Astrocyte (in vitro differentiated cells and primary cell): ENCODE measurements around the gene PHF12. TPM values are rescaled to one million over a fixed set of nuclear protein-coding genes. Genes with fewer than 3 reads are reported as not detected.

Source experiments
- DNase-seq: peaks from one replicate; pipeline ENCODE4 v3.0.0-alpha.2; 2010; ENCODE audit warnings: low read depth
- FAIRE-seq: peaks from 2 replicates; lab custom pipeline; 2011; peaks lifted over from hg19 to GRCh38; lab: Jason Lieb, UNC
- H2AFZ ChIP-seq: 2 replicates; pipeline ENCODE4 v1.6.0; 2012; ENCODE audit warnings: low read depth, low read length, inconsistent platforms
- H3K27ac ChIP-seq: 2 replicates; pipeline ENCODE4 v1.5.1; 2011; ENCODE audit warnings: low read depth, low read length, inconsistent platforms
- H3K27me3 ChIP-seq: 2 replicates; pipeline ENCODE4 v1.6.0; 2011; ENCODE audit warnings: low read length, inconsistent platforms; ENCODE audit not compliant: insufficient read depth
- H3K36me3 ChIP-seq: 2 replicates; pipeline ENCODE4 v1.5.1; 2011; ENCODE audit warnings: low read length, inconsistent platforms; ENCODE audit not compliant: insufficient read depth
- H3K4me1 ChIP-seq: 2 replicates; pipeline ENCODE4 v1.5.1; 2011; ENCODE audit warnings: low read length, inconsistent platforms; ENCODE audit not compliant: insufficient read depth
- H3K4me2 ChIP-seq: 2 replicates; pipeline ENCODE4 v1.6.0; 2012; ENCODE audit warnings: low read length, inconsistent platforms
- H3K4me3 ChIP-seq: 2 replicates; pipeline ENCODE4 v1.5.1; 2011; ENCODE audit warnings: low read depth, mild to moderate bottlenecking, low read length, inconsistent platforms; ENCODE audit not compliant: insufficient read depth
- H3K79me2 ChIP-seq: 2 replicates; pipeline ENCODE4 v1.6.0; 2012; ENCODE audit warnings: mild to moderate bottlenecking, low read length, inconsistent platforms; ENCODE audit not compliant: insufficient read depth
- H3K9ac ChIP-seq: 2 replicates; pipeline ENCODE4 v1.6.0; 2012; ENCODE audit warnings: mild to moderate bottlenecking, low read length, inconsistent platforms
- H3K9me3 ChIP-seq: 2 replicates; pipeline ENCODE4 v1.5.1; 2012; ENCODE audit warnings: low read depth, mild to moderate bottlenecking, low read length, inconsistent platforms; ENCODE audit not compliant: insufficient read depth
- H4K20me1 ChIP-seq: 2 replicates; pipeline ENCODE4 v1.6.0; 2012; ENCODE audit warnings: low read length, inconsistent platforms; ENCODE audit not compliant: insufficient read depth
- H3K27ac Mint-ChIP-seq: one replicate; pipeline ENCODE4 v1.8.0; 2021; ENCODE audit warnings: mild to moderate bottlenecking, mixed read lengths; ENCODE audit not compliant: unreplicated experiment
- H3K27me3 Mint-ChIP-seq: one replicate; pipeline ENCODE4 v1.8.0; 2021; ENCODE audit warnings: low read depth, mixed read lengths; ENCODE audit not compliant: unreplicated experiment
- H3K36me3 Mint-ChIP-seq: one replicate; pipeline ENCODE4 v1.8.0; 2021; ENCODE audit warnings: low read depth, mixed read lengths; ENCODE audit not compliant: unreplicated experiment
- H3K4me1 Mint-ChIP-seq: one replicate; pipeline ENCODE4 v1.8.0; 2021; ENCODE audit warnings: low read depth, mixed read lengths; ENCODE audit not compliant: unreplicated experiment
- H3K4me3 Mint-ChIP-seq: one replicate; pipeline ENCODE4 v1.8.0; 2021; ENCODE audit warnings: mild to moderate bottlenecking, moderate library complexity, mixed read lengths; ENCODE audit not compliant: unreplicated experiment
- H3K9me3 Mint-ChIP-seq: one replicate; pipeline ENCODE4 v1.8.0; 2021; ENCODE audit warnings: mild to moderate bottlenecking, mixed read lengths; ENCODE audit not compliant: unreplicated experiment
- EZH2 ChIP-seq: IDR thresholded peaks from 2 replicates; pipeline ENCODE4 v1.6.1; 2012; ENCODE audit warnings: mild to moderate bottlenecking, low read length, inconsistent platforms; ENCODE audit not compliant: insufficient read depth
- total RNA-seq: library from RNA; stranded (reverse); gene quantifications from 2 replicates; pipeline ENCODE4 v1.2.1, GENCODE V29; 2021
- TF ChIP-seq, protein P1 (sequence below): IDR thresholded peaks from 2 replicates; pipeline ENCODE4 v1.5.1; 2011; ENCODE audit warnings: low read depth, mild to moderate bottlenecking, inconsistent platforms, low read length, moderate library complexity; ENCODE audit not compliant: insufficient read depth

The PHF12 gene
- total RNA-seq, 1 donor from 2014 or later = 41.6 TPM

GRCh38 chr17:28902819-28903545, 48.3 kb downstream of the PHF12 start, which contains the start of gene DHRS13:
Gene DHRS13, minus strand, starts transcription at chr17:28903079. Its CDS starts 135 bp downstream, at chr17:28902944.
- FAIRE-seq = no peak
- Histone ChIP-seq H3K4me1 (peaks cover 13% of the 10 kb centered on the region), H4K20me1 (peaks cover 41% of the 10 kb centered on the region), H2AFZ (peak within 1 kb of the TSS; percentile 71), H3K27ac (no peak within 1 kb of the TSS), H3K9ac (peak within 1 kb of the TSS; percentile 70), H3K4me3 (peak within 1 kb of the TSS; percentile 64), H3K9me3 (no peaks in the 10 kb centered on the region), H3K79me2 (no peaks in the 10 kb centered on the region), H3K4me2 (peak within 1 kb of the TSS; percentile 93), H3K36me3 (peaks cover 27% of the 10 kb centered on the region), H3K27me3 (no peaks in the 10 kb centered on the region)
- Mint-ChIP-seq H3K9me3 (no peaks in the 10 kb centered on the region), H3K4me3 (peak within 1 kb of the TSS; percentile 89), H3K27me3 (peaks cover 1% of the 10 kb centered on the region), H3K36me3 (peaks cover 19% of the 10 kb centered on the region), H3K27ac (peak within 1 kb of the TSS; percentile 30), H3K4me1 (peaks cover 13% of the 10 kb centered on the region)
- DNase-seq = peak; percentile 66
- TF ChIP-seq, protein P1, sequence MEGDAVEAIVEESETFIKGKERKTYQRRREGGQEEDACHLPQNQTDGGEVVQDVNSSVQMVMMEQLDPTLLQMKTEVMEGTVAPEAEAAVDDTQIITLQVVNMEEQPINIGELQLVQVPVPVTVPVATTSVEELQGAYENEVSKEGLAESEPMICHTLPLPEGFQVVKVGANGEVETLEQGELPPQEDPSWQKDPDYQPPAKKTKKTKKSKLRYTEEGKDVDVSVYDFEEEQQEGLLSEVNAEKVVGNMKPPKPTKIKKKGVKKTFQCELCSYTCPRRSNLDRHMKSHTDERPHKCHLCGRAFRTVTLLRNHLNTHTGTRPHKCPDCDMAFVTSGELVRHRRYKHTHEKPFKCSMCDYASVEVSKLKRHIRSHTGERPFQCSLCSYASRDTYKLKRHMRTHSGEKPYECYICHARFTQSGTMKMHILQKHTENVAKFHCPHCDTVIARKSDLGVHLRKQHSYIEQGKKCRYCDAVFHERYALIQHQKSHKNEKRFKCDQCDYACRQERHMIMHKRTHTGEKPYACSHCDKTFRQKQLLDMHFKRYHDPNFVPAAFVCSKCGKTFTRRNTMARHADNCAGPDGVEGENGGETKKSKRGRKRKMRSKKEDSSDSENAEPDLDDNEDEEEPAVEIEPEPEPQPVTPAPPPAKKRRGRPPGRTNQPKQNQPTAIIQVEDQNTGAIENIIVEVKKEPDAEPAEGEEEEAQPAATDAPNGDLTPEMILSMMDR = peak; percentile 58
- no peak for TF ChIP-seq EZH2

DNA sequence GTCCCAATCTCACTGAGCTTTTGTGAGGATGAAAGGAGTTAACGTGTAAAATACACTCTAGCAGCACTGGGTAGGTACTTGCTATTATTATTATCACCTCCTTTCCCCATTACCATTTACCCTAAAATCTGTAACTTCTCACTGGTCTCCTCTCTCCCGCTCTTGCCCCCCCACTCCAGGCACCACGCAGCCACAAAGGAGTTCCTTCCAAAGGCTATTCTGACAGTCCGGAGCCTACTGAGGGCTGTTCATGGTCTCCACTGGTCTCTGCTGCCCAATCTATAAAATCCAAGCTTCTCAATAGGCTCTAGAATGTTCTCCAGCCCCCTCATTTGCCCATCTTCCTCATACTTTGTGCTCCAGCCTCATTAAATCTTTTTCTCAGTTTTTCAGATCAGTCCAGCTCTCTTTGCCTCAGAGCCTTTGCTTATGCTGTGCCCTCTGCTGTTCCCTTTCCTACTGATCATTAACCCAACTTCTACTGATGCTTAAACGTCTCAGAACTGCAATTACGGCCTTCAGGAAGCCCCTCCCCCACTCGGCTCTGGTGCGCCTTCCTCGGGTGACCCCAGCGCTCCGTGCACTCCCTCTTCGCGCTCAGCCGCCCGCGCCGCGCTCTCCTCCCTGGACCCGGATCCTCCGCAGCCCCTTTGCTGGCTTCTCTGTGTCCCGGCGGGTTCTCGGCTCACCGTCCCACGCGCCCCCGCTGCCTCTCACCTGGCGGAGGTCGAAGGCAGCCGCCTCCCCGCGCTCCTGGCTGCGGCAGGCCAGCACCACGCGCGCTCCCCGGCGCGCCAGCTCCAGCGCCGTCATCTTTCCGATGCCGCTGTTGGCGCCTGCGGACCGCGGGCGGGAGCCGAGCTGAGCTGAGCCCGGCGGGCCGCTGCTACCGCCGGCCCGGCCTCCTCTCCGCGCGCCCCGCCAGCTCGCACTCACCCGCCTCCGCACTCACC, 49.2 kb downstream of the PHF12 start:
- TF ChIP-seq, protein P1 = no peak
- TF ChIP-seq EZH2 = no peak
- peak overlapping the region; percentile 64 for H3K4me3 ChIP-seq
- Mint-ChIP-seq H3K9me3 (no peaks in the 10 kb centered on the region), H3K27ac (peak overlapping the region; percentile 13), H3K4me3 (peak overlapping the region; percentile 89), H3K4me1 (peaks cover 13% of the 10 kb centered on the region), H3K36me3 (peaks cover 13% of the 10 kb centered on the region), H3K27me3 (peaks cover 1% of the 10 kb centered on the region)
- DNase-seq (no peak), FAIRE-seq (no peak)
- H3K27me3 ChIP-seq = no peaks in the 10 kb centered on the region
- H3K4me1 ChIP-seq = peaks cover 17% of the 10 kb centered on the region
- H3K27ac ChIP-seq = no peak overlapping the region
- H2AFZ ChIP-seq = peak overlapping the region; percentile 71
- peaks cover 32% of the 10 kb centered on the region for H4K20me1 ChIP-seq
- peak overlapping the region; percentile 70 for H3K9ac ChIP-seq
- peaks cover 19% of the 10 kb centered on the region for H3K36me3 ChIP-seq
- no peaks in the 10 kb centered on the region for H3K9me3 ChIP-seq
- H3K4me2 ChIP-seq = peak overlapping the region; percentile 93
- H3K79me2 ChIP-seq = no peaks in the 10 kb centered on the region
